Thymus (tissue), 11 donors: ENCODE results near the gene CD86. TPM values are rescaled to one million over a fixed set of nuclear protein-coding genes. Genes with fewer than 3 reads are reported as not detected.

Experiments used
- DNase-seq, 9 donors: peaks; one replicate each; pipeline ENCODE4 v3.0.0-alpha.2; 2013; ENCODE audit warnings: low spot score in 9 of 9, low read depth in 6 of 9, missing footprints in 1 of 9
- H3K27ac ChIP-seq, 2 donors: one replicate each; pipeline ENCODE4 v1.5.1; 2013; ENCODE audit warnings: control low read depth in 1 of 2, low read depth in 1 of 2, low read length in 1 of 2, mild to moderate bottlenecking in 1 of 2, moderate library complexity in 1 of 2
- H3K27me3 ChIP-seq, 2 donors: one replicate each; pipeline ENCODE4 v1.5.1; 2013; ENCODE audit warnings: low read length in 1 of 2; ENCODE audit not compliant: control insufficient read depth in 2 of 2, insufficient read depth in 1 of 2
- H3K36me3 ChIP-seq, 2 donors: one replicate each; pipeline ENCODE4 v1.5.1; 2013; ENCODE audit warnings: low read length in 1 of 2, mild to moderate bottlenecking in 1 of 2, moderate library complexity in 1 of 2; ENCODE audit not compliant: control insufficient read depth in 2 of 2, insufficient read depth in 2 of 2
- H3K4me1 ChIP-seq, 2 donors: one replicate each; pipeline ENCODE4 v1.5.1; 2013; ENCODE audit warnings: low read length in 2 of 2; ENCODE audit not compliant: control insufficient read depth in 2 of 2, insufficient read depth in 2 of 2
- H3K4me3 ChIP-seq, 2 donors: one replicate each; pipeline ENCODE4 v1.5.1; 2013; ENCODE audit warnings: low read length in 2 of 2, control low read depth in 1 of 2, mild to moderate bottlenecking in 1 of 2
- H3K9me3 ChIP-seq, 2 donors: one replicate each; pipeline ENCODE4 v1.5.1; 2013; ENCODE audit warnings: low read length in 1 of 2, mild to moderate bottlenecking in 1 of 2; ENCODE audit not compliant: control insufficient read depth in 2 of 2, insufficient read depth in 1 of 2
- WGBS: extraction: QIAGEN DNeasy Blood & Tissue Kit; methylation state at CpG from one replicate; pipeline ENCODE4 v1.1.7; 2013; 5-methylcytosine and 5-hydroxymethylcytosine counted together
- polyA plus RNA-seq: library from polyadenylated mRNA; stranded (reverse); fragments of 200-250 nt; gene quantifications from one replicate; pipeline ENCODE4 v1.2.3, GENCODE V29; 2013
- total RNA-seq: library from RNA; stranded (reverse); fragments of 120-200 nt; gene quantifications from one replicate; pipeline ENCODE4 v1.2.4, GENCODE V29; 2013
- donor health status: healthy.

CD86 gene
- total and polyA plus RNA-seq, 2 donors: 13.8 to 18.0 TPM

GRCh38 chr3:122081543-122082247 lies 26.5 kb downstream of the CD86 start:
- H3K9me3 ChIP-seq: no peaks in the 10 kb centered on the region
- H3K36me3 ChIP-seq: no peaks in the 10 kb centered on the region
- WGBS: 89% methylated on average over 7 of the region's 7 CpGs
- H3K4me3 ChIP-seq: no peak overlapping the region
- H3K27me3 ChIP-seq: no peaks in the 10 kb centered on the region
- H3K4me1 ChIP-seq: no peaks in the 10 kb centered on the region
- DNase-seq: no peak
- no peak overlapping the region for H3K27ac ChIP-seq

- Histone ChIP-seq H3K4me1 (no peaks in the 10 kb centered on the region), H3K27ac (no peak overlapping the region), H3K36me3 (no peaks in the 10 kb centered on the region), H3K9me3 (no peaks in the 10 kb centered on the region), H3K27me3 (no peaks in the 10 kb centered on the region), H3K4me3 (no peak overlapping the region)
- WGBS: 95% methylated on average over 3 of the region's 3 CpGs
- no peak for DNase-seq
Observed at GRCh38 chr3:122082357-122082756, 27.2 kb downstream of the CD86 start.

- no peak for DNase-seq
- Histone ChIP-seq H3K27ac (no peak overlapping the region), H3K4me1 (no peaks in the 10 kb centered on the region), H3K27me3 (no peaks in the 10 kb centered on the region), H3K4me3 (no peak overlapping the region), H3K36me3 (no peaks in the 10 kb centered on the region), H3K9me3 (no peaks in the 10 kb centered on the region)
- 92% methylated on average over 2 of the region's 2 CpGs for WGBS
Observed at GRCh38 chr3:122084799-122085198, 29.6 kb downstream of the CD86 start.

GRCh38 chr3:122085673-122086072 lies 30.5 kb downstream of the CD86 start:
- no peak for DNase-seq
- Histone ChIP-seq H3K27me3 (no peaks in the 10 kb centered on the region), H3K27ac (no peak overlapping the region), H3K36me3 (no peaks in the 10 kb centered on the region), H3K4me3 (no peak overlapping the region), H3K9me3 (no peaks in the 10 kb centered on the region), H3K4me1 (no peaks in the 10 kb centered on the region)
- 81% methylated on average over 6 of the region's 6 CpGs for WGBS

GRCh38 chr3:122088531-122088930 lies 33.4 kb downstream of the CD86 start:
- Histone ChIP-seq H3K4me3 (no peak overlapping the region), H3K9me3 (no peaks in the 10 kb centered on the region), H3K4me1 (no peaks in the 10 kb centered on the region), H3K36me3 (no peaks in the 10 kb centered on the region), H3K27ac (no peak overlapping the region), H3K27me3 (no peaks in the 10 kb centered on the region)
- DNase-seq: no peak
- 93% methylated on average over 3 of the region's 3 CpGs for WGBS

GRCh38 chr3:122091602-122092295 lies 36.6 kb downstream of the CD86 start:
- Histone ChIP-seq H3K4me1 (no peaks in the 10 kb centered on the region), H3K27me3 (no peaks in the 10 kb centered on the region), H3K9me3 (no peaks in the 10 kb centered on the region), H3K36me3 (no peaks in the 10 kb centered on the region), H3K4me3 (no peak overlapping the region), H3K27ac (no peak overlapping the region)
- no peak for DNase-seq
- 72% methylated on average over 4 of the region's 4 CpGs for WGBS

GRCh38 chr3:122092460-122093165 lies 37.5 kb downstream of the CD86 start:
- no peak overlapping the region for H3K27ac ChIP-seq
- WGBS: 74% methylated on average over 2 of the region's 2 CpGs

GRCh38 chr3:122094125-122094524 lies 39.0 kb downstream of the CD86 start:
- WGBS: 94% methylated on average over 4 of the region's 4 CpGs
- Histone ChIP-seq H3K27me3 (no peaks in the 10 kb centered on the region), H3K27ac (no peak overlapping the region), H3K36me3 (no peaks in the 10 kb centered on the region), H3K4me3 (no peak overlapping the region), H3K9me3 (no peaks in the 10 kb centered on the region), H3K4me1 (no peaks in the 10 kb centered on the region)
- DNase-seq: no peak

More at GRCh38 chr3:122092460-122093165, 37.5 kb downstream of the CD86 start:
- peak in 3 of 9 donors; percentile 7 to 33 (median 15) for DNase-seq
- Histone ChIP-seq H3K9me3 (no peaks in the 10 kb centered on the region), H3K36me3 (no peaks in the 10 kb centered on the region), H3K4me3 (no peak overlapping the region), H3K4me1 (no peaks in the 10 kb centered on the region), H3K27me3 (no peaks in the 10 kb centered on the region)

- no peak for DNase-seq
- H3K36me3 ChIP-seq: no peaks in the 10 kb centered on the region
- H3K4me1 ChIP-seq: no peaks in the 10 kb centered on the region
- no peaks in the 10 kb centered on the region for H3K27me3 ChIP-seq
- 97% methylated on average over 2 of the region's 2 CpGs for WGBS
- H3K27ac ChIP-seq: no peak overlapping the region
- no peaks in the 10 kb centered on the region for H3K9me3 ChIP-seq
- no peak overlapping the region for H3K4me3 ChIP-seq
Observed at GRCh38 chr3:122094693-122095092, 39.5 kb downstream of the CD86 start.
